NCI-H2196 (cell line): Measurements from ENCODE around the gene PSMD5.
"Not testable (repeated sequence)": the region's sequence is repeated elsewhere in the genome, so short reads cannot be mapped to it uniquely, and the experiment has no call there.

Source experiments
- DNase-seq: peaks from one replicate; lab custom pipeline; 2025; ENCODE audit not compliant: unreplicated experiment; lab: John Stamatoyannopoulos, UW

PSMD5 gene

DNA sequence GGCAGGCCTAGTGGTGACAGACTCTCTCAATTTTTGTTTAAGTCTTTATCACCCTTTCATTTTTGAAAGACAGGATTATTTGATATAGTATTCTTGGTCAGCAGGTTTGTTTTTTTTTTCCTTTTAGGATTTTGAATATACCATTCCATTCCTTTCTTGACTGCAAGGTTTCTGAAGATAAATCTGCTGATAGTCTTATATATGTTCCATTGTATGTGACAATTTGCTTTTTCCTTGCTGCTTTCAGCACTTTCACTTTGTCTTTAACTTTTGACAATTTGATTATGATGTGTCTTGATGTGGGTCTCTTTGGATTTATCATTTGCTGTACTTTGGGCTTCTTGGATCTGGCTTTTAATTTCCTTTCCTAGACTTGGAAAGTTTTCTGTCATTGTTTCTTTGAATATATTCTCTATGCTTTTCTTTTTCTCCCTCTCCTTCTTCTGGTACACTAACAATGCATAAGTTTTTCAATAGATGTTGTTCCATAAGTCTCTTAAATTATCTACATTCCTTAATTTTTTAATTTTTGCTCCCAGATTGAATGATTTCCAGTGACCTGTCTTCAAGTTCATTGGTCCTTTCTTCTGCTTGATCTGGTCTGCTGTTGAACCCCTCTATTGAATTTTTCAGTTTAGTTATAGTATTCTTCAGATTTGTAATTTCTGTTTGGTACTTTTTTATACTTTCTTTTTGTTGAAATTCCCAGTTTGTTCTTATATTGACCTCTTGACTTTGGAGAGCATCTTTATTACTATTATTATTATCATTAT is 34.9 kb downstream of the PSMD5 start:
- no peak for DNase-seq

DNA sequence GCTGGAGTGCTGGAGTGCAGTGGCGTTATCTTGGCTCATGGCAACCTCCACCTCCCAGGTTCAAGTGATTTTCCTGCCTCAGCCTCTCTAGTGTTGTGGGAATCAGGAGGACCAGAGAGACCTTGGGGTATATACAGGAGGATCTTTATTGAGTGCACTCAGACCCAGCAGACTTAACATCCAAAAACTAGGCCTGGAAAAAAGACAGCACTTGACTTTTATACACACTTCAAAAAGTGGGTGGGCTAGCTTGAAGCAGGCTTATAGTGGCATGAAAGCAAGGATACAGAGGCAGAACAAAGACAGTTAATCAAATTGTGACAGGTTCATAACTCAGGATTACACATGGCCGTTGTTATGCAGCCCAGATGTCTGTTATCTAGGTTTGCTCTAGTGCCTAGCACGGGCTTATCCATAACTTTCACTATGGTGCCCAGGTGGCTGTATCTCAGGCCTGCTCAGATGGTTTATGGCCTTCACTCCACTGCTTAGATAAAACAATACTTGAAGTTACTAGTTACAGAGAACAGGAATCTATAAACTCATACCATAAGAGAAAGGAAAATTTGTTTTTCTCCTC is 37.8 kb downstream of the PSMD5 start:
- DNase-seq: not testable (repeated sequence)

DNA sequence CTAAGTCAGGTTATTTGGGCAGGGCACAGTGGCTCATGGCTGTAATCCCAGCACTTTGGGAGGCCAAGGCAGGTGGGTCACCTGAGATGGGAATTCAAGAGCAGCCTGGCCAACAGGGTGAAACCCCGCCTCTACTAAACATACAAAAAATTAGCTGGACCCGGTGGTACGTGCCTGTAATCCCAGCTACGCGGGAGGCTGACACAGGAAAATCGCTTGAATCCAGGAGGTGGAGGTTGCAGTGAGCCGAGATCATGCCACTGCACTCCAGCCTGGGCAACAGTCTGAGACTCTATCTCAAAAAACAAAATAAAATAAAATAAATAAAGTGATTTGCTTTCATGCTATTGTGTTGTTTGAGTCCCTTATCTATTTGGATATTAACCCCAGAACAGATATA is 41.3 kb downstream of the PSMD5 start:
- DNase-seq: no peak

DNA sequence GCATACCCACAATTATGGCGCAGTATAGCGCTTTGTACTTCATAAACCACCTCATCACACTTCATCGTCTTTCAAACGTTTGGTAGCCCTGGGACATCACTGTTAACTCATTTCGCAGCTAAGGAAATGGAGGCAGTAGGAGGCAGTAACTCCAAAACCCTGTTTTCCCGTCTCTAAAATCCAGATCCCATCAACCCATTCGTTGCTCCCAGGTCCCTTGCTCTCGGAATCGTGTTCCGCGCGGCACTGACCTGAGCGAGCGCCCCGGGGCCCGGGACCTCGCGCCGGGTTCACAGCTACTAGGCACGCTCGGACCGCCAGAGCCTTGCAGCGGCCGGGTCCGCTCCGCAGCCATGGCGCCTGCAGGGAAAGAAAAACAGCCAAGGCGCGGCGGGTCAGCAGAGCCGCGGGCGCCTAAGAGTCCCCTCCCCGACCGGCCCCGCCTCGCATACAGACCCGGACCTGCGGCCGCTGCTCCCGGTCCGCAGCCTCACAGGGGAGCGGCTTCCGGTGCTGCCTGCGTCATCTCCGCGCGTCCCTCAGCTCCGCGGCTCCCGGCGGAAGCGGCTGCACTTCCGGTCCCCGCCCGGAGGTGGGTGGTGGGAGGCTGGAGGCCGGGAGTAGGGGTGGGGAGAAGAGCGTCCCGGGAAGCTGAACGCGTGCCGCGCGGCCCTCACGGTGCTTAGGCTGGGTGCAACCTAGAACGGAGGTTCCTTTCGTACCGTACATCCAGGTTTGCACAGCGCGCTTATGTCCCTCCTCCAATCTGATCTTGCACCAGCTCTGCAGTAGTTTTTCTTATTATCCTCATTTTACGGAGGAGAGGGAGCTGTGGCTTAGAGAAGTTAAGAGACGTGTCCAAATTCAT is 49.6 kb downstream of the PSMD5 start, which contains the start of gene FBXW2:
FBXW2 (minus strand) TSS at position 519 of the 868 bp plus-strand sequence. CDS start 5,158 bp downstream, outside the sequence.
- peak; percentile 92 for DNase-seq

DNA sequence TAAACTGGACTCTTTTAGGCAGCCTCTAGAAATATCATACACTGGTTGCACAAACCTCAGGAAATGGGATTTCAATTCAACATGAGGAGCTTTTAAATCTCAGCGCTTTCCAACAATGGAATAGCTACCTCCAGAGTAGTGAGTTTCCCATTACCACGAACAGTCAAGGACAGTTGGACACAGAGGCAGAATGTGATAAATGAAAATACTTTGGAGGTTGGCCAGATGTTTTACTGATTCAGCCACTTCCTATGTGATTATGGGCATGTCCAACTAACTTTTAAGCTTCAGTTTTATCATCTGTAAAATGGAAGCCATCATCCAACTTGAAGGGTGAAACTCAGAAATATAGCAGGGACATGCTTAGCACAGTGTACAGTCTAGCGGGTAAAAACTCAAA is 51.6 kb downstream of the PSMD5 start:
- no peak for DNase-seq

DNA sequence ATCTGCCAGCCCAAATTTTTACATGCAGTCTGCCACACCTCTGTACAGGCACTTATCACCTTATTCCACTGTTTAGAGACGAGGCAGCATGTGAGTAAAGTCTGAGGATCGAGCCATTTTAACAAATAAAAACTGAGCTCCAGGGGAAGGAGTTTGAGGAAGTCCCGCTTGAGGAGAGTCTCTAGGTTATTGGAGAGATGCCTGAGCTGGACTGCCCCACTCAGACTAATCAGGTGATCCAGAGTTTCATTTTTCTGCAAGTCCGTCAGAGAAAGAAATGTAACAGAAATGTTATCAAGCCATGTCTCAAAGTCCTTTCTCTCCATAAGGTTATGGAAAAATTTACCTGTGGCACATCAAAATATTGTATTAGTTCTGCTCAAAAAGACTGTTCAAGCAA is 54.8 kb downstream of the PSMD5 start:
- DNase-seq: no peak

DNA sequence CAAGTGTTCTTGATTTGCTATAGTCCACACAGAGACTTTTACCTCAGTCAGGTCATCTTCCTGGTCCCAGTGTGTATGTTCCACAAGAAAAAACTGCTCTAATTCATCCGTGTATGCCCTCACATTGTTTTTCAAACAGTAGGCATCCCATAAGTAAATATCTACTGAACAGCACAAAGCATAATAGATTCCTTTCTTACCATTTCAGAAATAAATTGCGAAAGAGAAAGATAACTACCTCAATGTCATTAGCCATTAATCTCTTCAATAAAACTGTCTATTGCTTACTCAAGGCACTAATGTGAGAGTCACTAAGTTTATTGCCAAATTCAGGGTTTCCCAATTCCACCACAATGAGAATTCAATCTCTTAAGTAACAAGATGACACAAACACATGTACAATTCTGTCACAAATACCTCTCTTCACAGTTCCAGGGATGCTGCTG is 59.1 kb downstream of the PSMD5 start:
- DNase-seq: no peak

DNA sequence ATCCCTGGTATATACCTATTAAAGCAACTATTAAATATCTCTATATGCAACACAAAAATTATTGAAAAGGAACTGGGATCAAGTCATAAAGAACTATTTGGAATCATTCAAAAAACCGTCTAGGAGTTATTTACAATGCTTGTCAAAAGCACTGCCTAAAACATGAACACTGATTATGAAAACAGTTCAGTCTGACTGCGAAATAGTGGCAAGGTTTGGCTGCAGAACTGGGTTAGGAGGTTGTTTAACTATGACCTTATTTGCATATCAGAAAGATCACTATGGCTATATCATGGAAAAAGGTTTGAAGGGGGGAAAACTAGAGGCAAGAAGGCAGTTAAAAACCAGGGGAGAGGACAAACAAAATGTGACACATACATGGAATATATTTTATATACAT is 61.5 kb downstream of the PSMD5 start:
- no peak for DNase-seq

DNA sequence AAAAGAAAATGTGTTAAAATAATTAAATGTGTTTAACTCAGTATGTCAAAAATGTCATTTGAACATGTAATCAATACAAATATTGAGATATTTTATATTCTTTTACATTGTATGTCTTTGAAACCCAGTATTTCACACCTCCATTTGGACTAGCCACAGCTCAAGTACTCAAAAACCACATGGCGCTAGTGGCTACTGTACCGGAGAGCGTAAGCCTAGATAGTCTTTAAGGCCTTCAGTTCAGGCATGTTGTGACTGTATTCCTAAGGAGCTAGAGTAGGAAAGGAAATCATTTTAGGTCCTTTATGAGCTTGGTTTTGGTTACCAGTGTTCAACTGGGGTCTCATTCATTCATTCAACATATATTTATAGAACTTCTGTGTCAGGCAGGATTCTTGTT is 62.4 kb downstream of the PSMD5 start:
- DNase-seq: no peak

DNA sequence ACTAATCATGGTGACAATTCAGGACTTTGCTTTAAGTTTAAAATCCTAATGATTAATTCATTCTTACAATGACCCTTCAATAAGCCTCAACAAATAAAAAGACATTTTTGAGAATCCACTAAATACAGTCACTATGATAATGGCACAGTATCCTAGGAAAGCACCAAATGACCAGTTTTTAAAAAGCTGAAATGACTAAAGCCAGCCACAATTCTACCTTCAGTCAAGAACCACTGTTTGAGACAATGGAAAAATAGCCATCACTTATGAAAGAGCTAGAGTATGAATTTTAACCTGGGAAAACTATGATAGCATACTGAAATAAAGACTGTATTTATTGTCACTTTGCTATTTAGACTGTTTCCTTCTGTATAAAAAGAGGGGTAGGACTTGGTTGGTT is 63.5 kb downstream of the PSMD5 start:
- no peak for DNase-seq

DNA sequence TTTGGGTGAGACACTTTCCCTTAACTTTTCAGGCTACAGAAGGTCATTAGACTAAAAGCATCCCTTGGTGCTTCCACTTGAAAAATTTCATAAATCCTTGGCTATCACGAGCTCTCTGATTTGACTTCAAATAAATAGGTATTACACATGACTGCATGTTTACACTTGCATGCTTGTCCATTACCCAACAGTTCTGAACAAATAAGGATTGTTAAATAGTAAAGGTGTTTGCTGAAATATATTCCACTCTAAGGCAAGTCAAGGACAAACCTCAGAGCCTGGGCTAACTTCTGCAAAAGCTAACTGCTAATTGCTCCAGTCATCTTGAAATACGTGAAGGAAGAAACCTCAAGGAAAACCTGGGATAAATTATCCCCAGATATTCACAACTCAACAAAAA is 64.0 kb downstream of the PSMD5 start:
- no peak for DNase-seq

DNA sequence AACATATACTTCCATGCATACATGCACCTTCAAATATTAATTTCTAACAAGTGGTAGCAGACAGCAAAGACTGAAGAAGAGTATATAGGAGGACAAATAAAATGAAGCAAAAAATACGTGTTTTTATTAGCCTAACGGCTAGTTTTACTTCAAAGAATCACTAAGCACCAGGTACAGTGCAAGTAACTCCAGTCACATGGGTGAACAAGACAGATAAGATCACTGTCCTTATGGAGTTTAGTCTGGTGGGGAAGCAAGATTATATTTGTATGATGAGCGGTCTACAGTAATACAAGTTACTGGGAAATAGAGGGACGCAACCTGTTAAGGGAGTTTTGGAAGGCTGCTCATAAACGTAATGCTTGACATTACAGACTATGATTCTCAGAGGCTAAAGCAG is 65.5 kb downstream of the PSMD5 start:
- DNase-seq: no peak

DNA sequence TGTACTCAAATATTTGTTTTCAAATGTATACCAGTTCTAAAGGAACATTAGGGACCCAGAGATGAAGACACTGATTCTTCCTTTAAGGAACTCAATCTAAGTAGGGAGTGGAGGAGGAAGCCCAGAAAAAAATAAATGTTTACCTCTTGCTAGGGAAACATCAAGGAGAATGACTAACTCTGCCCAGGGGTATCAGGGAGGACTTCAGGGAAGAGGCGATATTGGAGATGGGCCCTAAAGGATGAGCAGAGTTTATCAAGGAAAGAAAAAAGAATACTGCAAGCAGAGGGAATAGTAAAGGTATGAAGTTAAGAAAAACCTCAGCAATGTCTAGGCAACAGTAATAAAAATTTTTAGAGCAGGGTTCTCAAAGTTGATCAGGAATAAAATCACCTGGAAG is 65.9 kb downstream of the PSMD5 start:
- DNase-seq: no peak

DNA sequence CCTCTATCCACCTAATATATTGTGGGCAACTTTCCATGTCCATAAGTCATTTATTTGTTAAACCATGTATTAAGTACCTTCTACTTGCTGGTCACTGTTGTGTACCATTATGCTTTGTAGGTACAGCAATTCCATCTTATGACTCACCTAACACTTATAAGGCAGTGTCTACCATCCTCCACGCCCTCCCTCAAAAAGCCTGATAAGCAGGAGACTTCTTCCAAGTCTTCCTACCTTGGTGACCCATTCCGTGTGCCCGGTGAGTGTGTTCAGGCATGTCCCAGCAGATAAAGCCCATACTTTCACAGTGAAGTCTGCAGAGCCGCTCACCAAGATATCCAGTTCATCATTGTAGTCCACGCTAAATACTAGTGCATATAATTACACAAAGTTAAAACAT is 66.9 kb downstream of the PSMD5 start:
- no peak for DNase-seq

DNA sequence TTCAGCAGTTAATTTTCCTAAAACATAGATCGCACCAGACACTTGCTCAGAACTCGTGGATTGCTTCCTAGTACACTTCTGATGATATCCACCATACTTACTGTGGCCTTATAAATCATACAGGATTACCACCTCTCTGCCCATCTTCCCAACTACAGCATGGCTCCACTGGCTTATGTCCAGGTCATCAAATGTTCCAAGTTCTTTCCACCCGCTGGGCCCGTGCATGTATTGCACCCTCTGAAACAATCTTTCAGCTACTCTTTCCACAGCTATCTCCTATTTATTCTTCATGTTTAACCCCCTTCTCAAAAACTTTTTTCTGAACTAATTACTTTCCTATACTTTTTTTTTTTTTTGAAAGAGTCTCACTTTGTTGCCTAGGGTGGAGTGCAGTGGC is 68.0 kb downstream of the PSMD5 start:
- DNase-seq: no peak

DNA sequence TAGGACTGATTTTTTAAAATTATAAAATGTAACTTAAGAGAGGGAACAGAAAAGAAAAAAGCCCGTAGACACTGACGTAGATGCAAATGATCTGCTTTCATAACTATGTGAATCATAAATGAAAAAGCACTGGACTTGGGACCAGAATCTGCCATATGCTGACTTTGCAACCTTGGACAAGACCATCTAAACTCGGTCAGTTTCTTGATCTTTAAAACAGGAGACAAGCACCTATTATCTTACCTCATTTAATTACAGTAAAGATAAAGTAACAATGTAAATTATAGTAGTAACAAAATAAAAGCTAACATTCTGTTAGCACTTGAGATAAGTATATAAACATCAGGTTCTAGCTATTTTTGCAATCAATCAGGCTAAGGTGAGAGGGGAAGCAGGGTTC is 69.5 kb downstream of the PSMD5 start:
- no peak for DNase-seq

DNA sequence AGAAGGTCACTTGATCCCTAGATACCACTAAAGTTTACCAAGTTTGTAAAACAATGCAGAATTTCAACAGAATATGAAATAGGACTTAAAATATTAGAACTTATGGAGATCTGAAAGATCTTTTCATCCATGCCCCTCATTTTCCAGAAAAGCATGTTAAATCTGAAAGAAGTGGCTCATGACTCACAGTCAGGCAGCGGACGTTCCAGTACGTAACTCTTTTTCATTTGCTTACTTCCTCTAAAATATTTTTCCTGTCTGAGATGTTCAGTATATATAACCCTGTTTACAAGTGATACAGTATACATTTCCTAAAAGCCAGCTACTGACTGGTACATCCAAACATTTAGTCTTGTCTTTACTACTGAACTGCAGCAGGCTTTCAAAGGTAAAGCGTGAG is 71.8 kb downstream of the PSMD5 start:
- DNase-seq: no peak

DNA sequence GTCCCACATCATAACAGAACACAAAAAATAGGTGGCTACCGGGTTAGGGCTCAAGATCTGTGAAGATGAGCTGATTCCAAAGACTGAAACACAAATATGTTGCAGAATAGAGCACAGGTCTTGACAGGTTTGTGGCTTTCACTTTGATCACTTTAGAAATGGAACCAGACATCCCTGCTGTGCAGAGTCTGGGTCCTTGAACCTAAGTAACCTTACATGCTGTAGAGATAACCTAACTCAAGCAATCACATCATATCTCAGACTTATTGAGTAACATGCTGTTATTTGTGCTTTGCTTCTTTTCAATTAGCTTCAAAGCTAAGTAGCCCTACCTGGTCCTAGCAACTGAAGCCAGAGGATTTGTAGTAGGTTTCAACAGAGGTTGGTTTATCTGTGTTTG is 73.8 kb downstream of the PSMD5 start:
- DNase-seq: no peak

DNA sequence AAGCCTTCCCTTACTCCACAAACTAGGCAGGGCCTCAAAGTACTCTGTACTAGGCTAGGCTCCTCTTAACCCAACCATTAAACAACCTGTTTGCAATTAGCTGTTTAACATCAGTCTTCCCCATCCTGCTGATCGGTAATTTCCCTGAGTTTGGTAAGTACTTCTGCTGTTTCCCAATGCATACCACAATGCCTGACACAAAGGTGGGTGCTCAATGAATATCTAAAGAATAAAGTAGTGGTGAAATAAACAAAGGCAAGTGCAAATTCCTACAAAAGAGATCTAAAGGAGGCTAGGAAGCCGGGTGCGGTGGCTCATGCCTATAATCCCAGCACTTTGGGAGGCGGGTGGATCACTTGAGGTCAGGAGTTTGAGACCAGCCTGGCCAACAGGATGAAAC is 74.5 kb downstream of the PSMD5 start:
- DNase-seq: no peak

DNA sequence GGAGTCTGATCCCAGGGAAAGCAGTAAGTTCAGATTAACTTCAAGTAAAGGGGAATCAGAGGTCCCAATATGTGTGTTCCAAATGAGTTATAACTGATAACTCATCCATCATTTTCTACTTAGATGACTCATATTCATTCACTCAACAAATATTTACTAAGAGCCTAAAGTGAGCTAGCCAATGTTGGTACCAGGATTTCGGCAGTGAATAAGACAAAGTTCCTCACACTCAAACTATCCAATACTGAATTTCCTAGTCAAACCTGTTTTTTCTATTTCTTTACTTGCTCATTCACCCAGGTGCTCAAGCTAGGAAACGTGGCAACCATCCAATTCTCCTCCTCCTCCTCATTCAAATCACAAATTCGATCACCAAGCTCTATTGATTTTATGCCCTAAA is 75.3 kb downstream of the PSMD5 start:
- DNase-seq: no peak
